ENCODE results near the gene IL25. TPM values are rescaled to one million over a fixed set of nuclear protein-coding genes. Genes with fewer than 3 reads are reported as not detected.
A peak's percentile ranks its signal among the peaks of the same experiment; 100 is the strongest.

IL25 gene
- total RNA-seq, 1 experiment from 2014 or later: not detected

GRCh38 chr14:23349156-23349845 is 23.3 kb upstream of the IL25 start:
- in situ Hi-C loops (cut with HindIII; ENCODE audit: low pct_unique_long_range_greater_than_20kb, low sequenced_read_pairs): no loop called here
- Histone ChIP-seq H3K36me3 (ENCODE audit: control insufficient read depth, insufficient read depth, low read length) (no peaks in the 10 kb centered on the region), H3K4me1 (ENCODE audit: control insufficient read depth, insufficient read depth, low read length) (no peaks in the 10 kb centered on the region), H3K4me3 (ENCODE audit: low read depth in 2 of 2, low read length in 2 of 2) (no peak overlapping the region), H3K27ac (ENCODE audit: low read length) (no peak overlapping the region), H3K27me3 (ENCODE audit: control insufficient read depth, insufficient read depth, low read length) (peaks cover 6% of the 10 kb centered on the region), H3K9me3 (ENCODE audit: control insufficient read depth, insufficient read depth, low read depth, low read length) (no peaks in the 10 kb centered on the region)
- TF ChIP-seq POLR2AphosphoS5 (IDR thresholded peaks at IDR 0.05; ENCODE audit: low read depth, low read length) (no peak), REST (IDR thresholded peaks at IDR 0.05; ENCODE audit: insufficient read depth in 1 of 2, low read depth in 2 of 2, low read length in 1 of 2) (no peak), SIN3A (IDR thresholded peaks at IDR 0.05; ENCODE audit: borderline replicate concordance, insufficient read depth, low read depth, low read length) (no peak), CTCF (IDR thresholded peaks at IDR 0.05) (no peak)
- no peak for ATAC-seq
- DNase-seq (ENCODE audit: low read depth, low spot score): no peak
- POLR2A ChIA-PET: no interaction called here
- BruUV-seq (replicated peaks): no TSS peak
- CTCF ChIA-PET: interaction anchor here (0.7 kb wide), 1 partner anchor 117 kb away, joined by 3 read pairs; no protein-coding TSS in a partner anchor
- intact Hi-C loops (cut with micrococcal nuclease; ENCODE audit: unreplicated experiment): no loop called here

- no peaks in the 10 kb centered on the region for H3K36me3 ChIP-seq (ENCODE audit: control insufficient read depth, insufficient read depth, low read length)
- H3K27me3 ChIP-seq (ENCODE audit: control insufficient read depth, insufficient read depth, low read length): peaks cover 11% of the 10 kb centered on the region
- TF ChIP-seq TCF7L2 (IDR thresholded peaks at IDR 0.05; ENCODE audit: low read depth, low read length): no peak
- TF ChIP-seq CTCF (IDR thresholded peaks at IDR 0.05): peak; percentile 25; the same call in 1 of the 2 replicates
- no peak for TF ChIP-seq POLR2AphosphoS5 (IDR thresholded peaks at IDR 0.05; ENCODE audit: low read depth, low read length)
- no peak for TF ChIP-seq REST (IDR thresholded peaks at IDR 0.05; ENCODE audit: insufficient read depth in 1 of 2, low read depth in 2 of 2, low read length in 1 of 2)
- no peak for DNase-seq (ENCODE audit: low read depth, low spot score)
- ChIA-PET POLR2A (no interaction called here), CTCF (interaction anchor here (0.7 kb wide), 1 partner anchor 12 kb away, joined by 14 read pairs; no protein-coding TSS in a partner anchor)
- ATAC-seq: peak; percentile 54
- no peaks in the 10 kb centered on the region for H3K9me3 ChIP-seq (ENCODE audit: control insufficient read depth, insufficient read depth, low read depth, low read length)
- no TSS peak for BruUV-seq (replicated peaks)
- no peak overlapping the region for H3K27ac ChIP-seq (ENCODE audit: low read length)
- intact Hi-C loops (cut with micrococcal nuclease; ENCODE audit: unreplicated experiment): no loop called here
- H3K4me3 ChIP-seq (ENCODE audit: low read depth in 2 of 2, low read length in 2 of 2): peak overlapping the region; percentile 37 to 47
- no peaks in the 10 kb centered on the region for H3K4me1 ChIP-seq (ENCODE audit: control insufficient read depth, insufficient read depth, low read length)
- in situ Hi-C loops (cut with HindIII; ENCODE audit: low pct_unique_long_range_greater_than_20kb, low sequenced_read_pairs): no loop called here
Observed at GRCh38 chr14:23351681-23352505, 20.7 kb upstream of the IL25 start.
